Measurements from ENCODE around the gene BDKRB2.

Gene BDKRB2

GRCh38 chr14:96194657-96195431, 9.8 kb upstream of the BDKRB2 start:
- DNase-seq (ENCODE audit: low read depth) = no peak
- H3K4me3 ChIP-seq (ENCODE audit: low read depth, low read length) = no peak overlapping the region
- no peak for TF ChIP-seq CTCF (IDR thresholded peaks at IDR 0.05; ENCODE audit: insufficient read depth, low read depth, low read length, missing control alignments)

GRCh38 chr14:96195441-96196081, 9.1 kb upstream of the BDKRB2 start:
- no peak for TF ChIP-seq CTCF (IDR thresholded peaks at IDR 0.05; ENCODE audit: insufficient read depth, low read depth, low read length, missing control alignments)
- no peak for DNase-seq (ENCODE audit: low read depth)

GRCh38 chr14:96197163-96197852, 7.3 kb upstream of the BDKRB2 start:
- no peak for DNase-seq (ENCODE audit: low read depth)
- TF ChIP-seq CTCF (IDR thresholded peaks at IDR 0.05; ENCODE audit: insufficient read depth, low read depth, low read length, missing control alignments) = no peak
- H3K4me3 ChIP-seq (ENCODE audit: low read depth, low read length) = no peak overlapping the region

More at GRCh38 chr14:96195441-96196081, 9.1 kb upstream of the BDKRB2 start:
- no peak overlapping the region for H3K4me3 ChIP-seq (ENCODE audit: low read depth, low read length)

DNA sequence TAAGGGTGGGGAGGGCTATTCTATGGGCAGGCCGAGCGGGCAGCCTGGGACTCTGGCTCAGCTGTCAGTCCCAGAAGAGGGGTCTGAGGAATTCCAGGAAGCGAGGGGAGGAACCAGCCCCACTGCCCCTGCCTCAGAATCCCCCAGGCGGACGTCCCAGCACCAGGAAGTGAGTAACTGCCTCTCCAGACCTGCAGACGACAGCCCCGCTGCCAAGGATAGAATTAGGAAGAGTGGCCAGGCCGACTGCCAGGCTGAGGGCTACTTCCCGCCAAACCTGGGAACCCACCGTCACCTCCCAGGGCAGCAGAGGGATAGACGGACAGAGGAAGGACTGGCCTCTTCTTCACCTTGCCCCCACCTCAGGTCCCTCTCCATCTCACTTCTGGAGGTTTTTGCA, 6.7 kb upstream of the BDKRB2 start:
- DNase-seq (ENCODE audit: low read depth) = no peak
- H3K4me3 ChIP-seq (ENCODE audit: low read depth, low read length) = no peak overlapping the region
- no peak for TF ChIP-seq CTCF (IDR thresholded peaks at IDR 0.05; ENCODE audit: insufficient read depth, low read depth, low read length, missing control alignments)

DNA sequence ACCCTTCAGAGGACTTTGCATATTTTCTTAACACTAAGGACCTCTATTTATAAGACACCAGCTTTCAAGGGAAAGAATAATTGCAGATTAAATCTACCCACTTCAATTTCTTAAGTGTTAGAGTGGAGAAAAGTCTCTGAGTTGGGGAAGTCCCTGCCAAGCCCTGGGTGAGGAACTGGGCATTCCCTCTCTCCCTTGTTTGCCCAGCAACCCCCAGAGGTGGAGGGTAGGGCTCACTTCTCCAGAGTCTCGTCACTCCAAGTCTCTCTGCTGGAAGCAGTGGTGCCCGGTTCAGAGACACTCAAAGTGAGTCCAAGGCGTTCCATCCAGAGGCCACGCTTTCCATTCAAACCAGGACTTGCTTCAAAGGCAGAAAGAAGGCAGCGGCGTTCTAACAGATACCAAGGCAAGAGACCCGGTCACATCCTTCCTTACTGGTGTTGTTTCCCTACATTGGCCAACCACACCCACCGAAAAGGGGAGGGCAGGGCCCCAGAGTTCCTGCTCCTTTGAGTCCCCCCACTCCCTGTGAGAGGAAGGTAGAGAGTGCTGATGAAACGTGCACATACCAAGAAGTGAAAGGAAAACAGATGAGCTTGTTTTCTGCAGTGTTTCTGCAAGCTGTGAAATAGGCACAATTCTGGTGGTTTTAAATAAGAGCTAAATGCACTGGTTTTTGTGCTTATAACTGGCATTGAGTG, 6.1 kb upstream of the BDKRB2 start:
- DNase-seq (ENCODE audit: low read depth) = peak; percentile 47

More for the DNA sequence above, 6.1 kb upstream of the BDKRB2 start:
- no peak for TF ChIP-seq CTCF (IDR thresholded peaks at IDR 0.05; ENCODE audit: insufficient read depth, low read depth, low read length, missing control alignments)
- peak overlapping the region; percentile 33 for H3K4me3 ChIP-seq (ENCODE audit: low read depth, low read length)
